C4-2B (cell line): ENCODE results near the gene BRD3.
"Not testable (repeated sequence)": the region's sequence is repeated elsewhere in the genome, so short reads cannot be mapped to it uniquely, and the experiment has no call there.

Source experiments
- H3K27ac ChIP-seq: fragments of 450-650 bp; 2 replicates; pipeline ENCODE4 v1.5.1; 2017
- ZFX ChIP-seq: fragments of 450-650 bp; IDR thresholded peaks from 2 replicates; pipeline ENCODE4 v1.6.1; 2017
- TF ChIP-seq, protein P1 (sequence below): fragments of 450-650 bp; conservative IDR thresholded peaks from 2 replicates; pipeline ENCODE4 v1.5.1; 2017; ENCODE audit warnings: mild to moderate bottlenecking

The BRD3 gene

DNA sequence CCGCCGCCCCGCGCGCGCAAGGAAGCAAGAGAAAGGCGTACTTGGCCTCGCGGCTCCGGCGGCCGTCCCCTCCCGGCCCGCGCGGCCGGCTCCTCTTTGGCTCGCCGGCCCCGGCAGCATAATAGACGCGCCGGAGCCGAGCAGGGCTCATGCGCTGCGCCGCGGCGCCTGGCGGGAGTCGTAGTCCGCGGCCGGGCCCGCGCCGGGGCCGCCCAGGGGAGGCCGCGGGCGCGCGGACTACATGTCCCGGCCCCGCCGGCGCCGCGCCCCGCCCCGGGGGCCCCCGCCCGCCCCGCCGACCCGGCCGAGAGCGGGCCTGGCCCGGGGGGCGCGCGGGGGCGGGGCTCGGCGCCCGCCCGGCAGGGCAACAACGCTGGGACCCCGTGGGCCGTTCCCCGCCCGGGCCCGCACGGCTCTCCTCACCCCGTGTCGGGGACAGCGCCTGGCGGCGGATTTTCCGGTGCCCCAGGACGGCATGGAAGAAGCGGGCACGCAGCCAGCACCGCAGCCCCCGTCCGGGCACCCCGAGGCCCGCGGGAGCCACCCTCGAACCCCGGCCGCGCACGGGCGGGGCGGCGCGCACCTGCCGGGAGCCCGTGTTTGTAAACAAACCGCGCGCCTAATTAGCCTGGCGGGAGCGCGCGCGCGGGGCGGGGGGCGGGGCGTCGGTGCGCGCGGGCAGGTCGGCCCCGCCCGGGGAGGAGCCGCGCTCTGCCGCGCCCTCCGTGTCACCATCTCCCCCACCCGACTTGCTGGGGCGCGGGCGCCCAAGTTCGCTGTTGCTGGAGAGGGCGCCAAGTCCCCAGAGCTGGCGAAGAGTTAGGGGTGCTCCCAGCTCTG lies at the start of gene BRD3:
Gene BRD3 (minus strand): TSS at position 123 of the 840 bp plus-strand sequence. CDS start 14,549 bp downstream, outside the sequence.
- peak within 1 kb of the TSS; percentile 96 for H3K27ac ChIP-seq
- TF ChIP-seq, protein P1, sequence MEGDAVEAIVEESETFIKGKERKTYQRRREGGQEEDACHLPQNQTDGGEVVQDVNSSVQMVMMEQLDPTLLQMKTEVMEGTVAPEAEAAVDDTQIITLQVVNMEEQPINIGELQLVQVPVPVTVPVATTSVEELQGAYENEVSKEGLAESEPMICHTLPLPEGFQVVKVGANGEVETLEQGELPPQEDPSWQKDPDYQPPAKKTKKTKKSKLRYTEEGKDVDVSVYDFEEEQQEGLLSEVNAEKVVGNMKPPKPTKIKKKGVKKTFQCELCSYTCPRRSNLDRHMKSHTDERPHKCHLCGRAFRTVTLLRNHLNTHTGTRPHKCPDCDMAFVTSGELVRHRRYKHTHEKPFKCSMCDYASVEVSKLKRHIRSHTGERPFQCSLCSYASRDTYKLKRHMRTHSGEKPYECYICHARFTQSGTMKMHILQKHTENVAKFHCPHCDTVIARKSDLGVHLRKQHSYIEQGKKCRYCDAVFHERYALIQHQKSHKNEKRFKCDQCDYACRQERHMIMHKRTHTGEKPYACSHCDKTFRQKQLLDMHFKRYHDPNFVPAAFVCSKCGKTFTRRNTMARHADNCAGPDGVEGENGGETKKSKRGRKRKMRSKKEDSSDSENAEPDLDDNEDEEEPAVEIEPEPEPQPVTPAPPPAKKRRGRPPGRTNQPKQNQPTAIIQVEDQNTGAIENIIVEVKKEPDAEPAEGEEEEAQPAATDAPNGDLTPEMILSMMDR: no peak
- no peak for TF ChIP-seq ZFX

DNA sequence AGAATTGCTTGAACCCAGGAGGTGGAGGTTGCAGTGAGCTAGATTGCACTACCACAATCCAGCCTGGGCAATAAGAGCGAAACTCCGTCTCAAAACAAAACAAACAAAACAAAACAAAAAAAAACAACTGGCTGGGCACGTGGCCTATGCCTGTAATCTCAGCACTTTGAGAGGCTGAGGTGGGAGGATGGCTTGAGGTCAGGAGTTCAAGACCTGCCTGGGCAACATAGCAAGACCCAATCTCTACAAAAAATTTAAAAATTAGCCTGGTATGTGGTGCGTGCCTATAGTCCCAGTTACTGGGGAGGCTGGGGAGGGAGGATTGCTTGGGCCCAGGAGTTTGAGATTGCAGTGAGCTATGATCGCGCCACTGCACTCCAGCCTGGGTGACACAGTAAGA lies 44.7 kb upstream of the BRD3 start:
- TF ChIP-seq ZFX: no peak
- TF ChIP-seq, protein P1: no peak
- no peak overlapping the region for H3K27ac ChIP-seq

DNA sequence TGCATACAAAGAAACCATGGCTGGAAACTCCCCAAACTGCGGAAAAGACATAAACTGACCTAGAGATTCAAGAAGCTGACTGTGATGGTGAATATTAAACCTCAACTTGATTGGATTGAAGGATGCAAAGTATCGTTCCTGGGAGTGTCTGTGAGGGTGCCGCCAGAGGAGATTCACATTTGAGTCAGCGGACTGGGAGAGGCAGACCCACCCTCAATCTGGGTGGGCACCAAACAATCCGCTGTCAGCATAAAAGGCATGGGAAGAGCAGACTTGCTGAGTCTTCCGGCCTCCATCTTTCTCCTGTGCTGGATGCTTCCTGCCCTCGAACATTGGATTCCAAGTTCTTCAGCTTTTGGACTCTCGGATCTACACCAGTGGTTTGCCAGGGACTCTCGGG lies 43.2 kb upstream of the BRD3 start:
- H3K27ac ChIP-seq: no peak overlapping the region
- TF ChIP-seq ZFX: no peak
- TF ChIP-seq, protein P1: no peak

DNA sequence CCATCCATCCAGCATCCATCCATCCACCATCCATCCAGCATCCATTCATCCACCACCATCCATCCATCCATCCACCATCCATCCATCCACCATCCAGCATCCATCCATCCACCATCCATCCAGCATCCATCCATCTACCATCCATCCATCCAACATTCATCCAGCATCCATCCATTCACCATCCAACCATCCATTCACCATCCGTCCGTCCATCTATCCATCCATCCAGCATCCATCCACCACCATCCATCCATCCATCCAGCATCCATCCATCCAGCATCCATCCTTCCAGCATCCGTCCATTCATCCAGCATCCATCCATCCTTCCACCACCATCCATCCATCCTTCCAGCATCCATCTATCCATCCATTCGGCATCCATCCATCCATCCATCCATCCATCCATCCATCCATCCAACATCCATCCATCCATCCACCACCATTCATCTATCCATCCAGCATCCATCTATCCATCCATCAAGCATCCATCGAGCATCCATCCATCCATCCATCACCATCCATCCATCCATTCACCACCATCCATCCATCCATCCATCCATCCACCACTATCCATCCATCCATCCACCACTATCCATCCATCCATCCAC lies 35.7 kb upstream of the BRD3 start:
- H3K27ac ChIP-seq: no peak overlapping the region
- TF ChIP-seq ZFX: no peak
- TF ChIP-seq, protein P1: no peak

DNA sequence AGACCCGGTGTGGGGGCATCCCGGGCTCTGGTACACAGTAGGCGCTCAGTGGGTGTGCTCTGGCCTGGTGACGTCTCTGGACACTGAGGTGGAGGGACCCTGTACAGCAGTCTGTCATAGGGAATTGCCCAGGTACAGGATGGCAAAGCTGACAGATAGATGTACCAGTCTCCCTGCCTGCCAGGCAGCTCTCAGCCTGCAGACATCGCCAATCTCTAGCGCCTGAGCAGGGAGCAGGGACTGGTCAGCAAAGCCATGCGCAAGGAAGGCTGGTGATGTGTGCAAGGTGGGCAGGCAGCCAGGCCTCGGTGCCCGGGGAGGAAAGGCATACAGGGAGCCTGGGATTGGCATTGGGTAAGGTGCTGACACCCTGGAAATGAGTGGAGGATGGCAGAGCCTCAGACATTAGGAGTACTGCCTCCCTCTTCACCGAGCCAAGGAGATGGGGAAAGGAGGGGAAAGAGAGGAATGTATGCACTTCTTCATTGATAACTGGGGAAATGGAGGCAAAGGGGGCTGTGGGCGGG lies 33.9 kb upstream of the BRD3 start:
- TF ChIP-seq, protein P1: no peak
- no peak for TF ChIP-seq ZFX
- H3K27ac ChIP-seq: no peak overlapping the region

DNA sequence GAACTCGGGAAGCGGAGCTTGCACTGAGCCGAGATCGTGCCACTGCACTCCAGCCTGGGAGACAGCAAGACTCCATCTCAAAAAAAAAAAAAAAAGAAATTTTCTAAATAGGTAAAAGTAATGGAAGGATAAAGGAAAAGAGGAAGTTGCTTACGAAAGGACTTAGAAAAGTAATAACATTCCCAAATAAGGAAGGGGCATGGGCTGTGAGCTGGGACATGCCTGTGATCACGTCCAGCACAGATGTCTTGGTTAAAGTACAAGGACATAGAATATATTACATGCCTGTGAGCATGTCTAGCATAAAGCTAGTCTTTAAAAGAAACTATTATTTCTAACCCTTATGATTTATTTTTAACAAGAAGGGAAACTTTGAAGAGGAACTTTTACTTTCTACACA lies 33.3 kb upstream of the BRD3 start:
- H3K27ac ChIP-seq: not testable (repeated sequence)

DNA sequence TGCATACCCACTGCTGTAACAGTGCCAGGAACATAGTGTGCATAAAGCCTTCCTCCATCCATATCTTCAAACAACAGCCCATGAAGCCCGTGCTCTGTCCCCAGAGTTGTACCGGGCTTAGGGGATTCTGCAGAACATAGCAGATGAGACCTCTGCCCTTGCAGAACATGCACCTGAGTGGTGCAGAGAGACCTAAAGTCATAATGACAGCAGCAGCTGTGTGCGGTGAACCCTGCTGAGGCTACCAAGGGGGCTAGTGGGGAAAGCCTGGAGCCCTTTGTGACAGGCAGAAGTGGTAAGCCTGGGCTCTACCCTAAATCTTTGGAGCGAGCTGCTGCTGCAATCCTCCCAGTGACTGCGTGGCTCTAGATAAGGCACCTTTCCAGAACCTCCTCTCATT lies 32.2 kb upstream of the BRD3 start:
- TF ChIP-seq, protein P1: no peak
- no peak for TF ChIP-seq ZFX
- H3K27ac ChIP-seq: no peak overlapping the region
